MG63 (cell line): ENCODE measurements around the gene SRGAP2C. TPM values are rescaled to one million over a fixed set of nuclear protein-coding genes. Genes with fewer than 3 reads are reported as not detected.
"Not testable (repeated sequence)": the region's sequence is repeated elsewhere in the genome, so short reads cannot be mapped to it uniquely, and the experiment has no call there.

Experiments
- DNase-seq: peaks from one replicate; pipeline ENCODE4 v3.0.0-alpha.2; 2020
- H3K27me3 ChIP-seq: fragments of 250-450 bp; sonication (Bioruptor Pico); 2 replicates; pipeline ENCODE4 v1.5.1; 2020; ENCODE audit warnings: mild to moderate bottlenecking, moderate library complexity
- H3K36me3 ChIP-seq: fragments of 250-450 bp; sonication (Bioruptor Pico); 2 replicates; pipeline ENCODE4 v1.5.1; 2020; ENCODE audit warnings: mild to moderate bottlenecking, moderate library complexity
- H3K4me3 ChIP-seq: fragments of 250-450 bp; sonication (Bioruptor Pico); 2 replicates; pipeline ENCODE4 v1.5.1; 2020; ENCODE audit warnings: mild to moderate bottlenecking, moderate library complexity
- H3K9me3 ChIP-seq: fragments of 250-450 bp; sonication (Bioruptor Pico); 2 replicates; pipeline ENCODE4 v1.5.1; 2020; ENCODE audit warnings: mild to moderate bottlenecking, moderate library complexity
- total RNA-seq: library from RNA; depleted of rRNA; stranded (reverse); fragments of >200 nt; shearing (Covaris generic); gene quantifications from 2 replicates; pipeline ENCODE4 v1.2.3, GENCODE V29; 2014; ENCODE audit warnings: low replicate concordance

SRGAP2C gene
- total RNA-seq, 1 experiment from 2014 or later: 9.7 TPM

DNA sequence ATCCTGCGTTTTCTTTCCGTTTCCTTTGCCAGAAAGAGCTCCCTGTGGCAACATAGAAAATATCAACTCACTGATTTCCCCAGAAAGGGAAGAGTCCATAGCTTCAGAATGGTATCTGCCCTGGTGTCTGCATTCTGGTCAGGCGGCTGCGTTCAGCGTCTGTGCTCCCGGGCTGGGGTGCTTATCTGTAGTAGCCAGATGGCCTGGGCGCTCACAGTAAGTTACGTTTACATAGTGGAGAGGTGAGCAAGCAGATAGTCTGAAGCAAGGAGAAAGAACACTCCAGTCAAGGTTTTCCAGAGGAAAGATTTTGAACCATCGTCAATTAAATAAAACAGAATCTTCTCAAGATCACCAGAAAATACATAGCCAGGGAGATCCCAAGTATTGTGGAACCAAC, 28.7 kb downstream of the SRGAP2C start:
- not testable (repeated sequence) for H3K4me3 ChIP-seq, DNase-seq, H3K36me3 ChIP-seq, H3K27me3 ChIP-seq, H3K9me3 ChIP-seq

DNA sequence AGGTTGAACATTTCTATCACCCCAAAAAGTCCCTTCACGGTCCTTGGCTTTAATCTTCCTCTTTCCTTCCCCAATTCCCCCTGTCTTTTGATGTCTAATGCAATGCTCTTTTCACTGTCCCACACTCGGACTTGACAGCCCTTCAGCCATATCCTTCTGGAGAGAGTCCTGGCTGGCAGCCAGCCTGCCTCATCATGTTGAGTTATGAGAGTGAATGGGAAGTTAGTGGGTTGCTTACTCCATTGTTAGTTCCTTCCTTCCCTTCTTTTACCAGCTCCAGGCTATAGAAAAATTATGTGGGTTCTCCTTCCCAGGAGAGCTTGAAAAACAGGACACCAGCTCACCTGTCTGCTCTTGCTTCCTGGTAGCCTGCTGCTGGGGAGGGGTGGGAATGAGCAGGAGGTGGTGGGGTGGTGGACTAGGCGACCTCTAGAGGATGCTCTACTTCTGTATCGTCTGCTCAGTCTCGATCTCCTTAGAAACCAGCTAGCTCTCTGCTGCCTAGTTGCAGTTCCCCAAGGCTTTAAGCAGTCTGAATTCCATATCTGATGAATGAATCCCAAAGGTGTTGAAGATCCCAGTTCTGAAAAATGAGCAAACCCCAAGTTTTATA, 29.9 kb downstream of the SRGAP2C start:
- not testable (repeated sequence) for H3K36me3 ChIP-seq, H3K4me3 ChIP-seq, H3K27me3 ChIP-seq, H3K9me3 ChIP-seq, DNase-seq

DNA sequence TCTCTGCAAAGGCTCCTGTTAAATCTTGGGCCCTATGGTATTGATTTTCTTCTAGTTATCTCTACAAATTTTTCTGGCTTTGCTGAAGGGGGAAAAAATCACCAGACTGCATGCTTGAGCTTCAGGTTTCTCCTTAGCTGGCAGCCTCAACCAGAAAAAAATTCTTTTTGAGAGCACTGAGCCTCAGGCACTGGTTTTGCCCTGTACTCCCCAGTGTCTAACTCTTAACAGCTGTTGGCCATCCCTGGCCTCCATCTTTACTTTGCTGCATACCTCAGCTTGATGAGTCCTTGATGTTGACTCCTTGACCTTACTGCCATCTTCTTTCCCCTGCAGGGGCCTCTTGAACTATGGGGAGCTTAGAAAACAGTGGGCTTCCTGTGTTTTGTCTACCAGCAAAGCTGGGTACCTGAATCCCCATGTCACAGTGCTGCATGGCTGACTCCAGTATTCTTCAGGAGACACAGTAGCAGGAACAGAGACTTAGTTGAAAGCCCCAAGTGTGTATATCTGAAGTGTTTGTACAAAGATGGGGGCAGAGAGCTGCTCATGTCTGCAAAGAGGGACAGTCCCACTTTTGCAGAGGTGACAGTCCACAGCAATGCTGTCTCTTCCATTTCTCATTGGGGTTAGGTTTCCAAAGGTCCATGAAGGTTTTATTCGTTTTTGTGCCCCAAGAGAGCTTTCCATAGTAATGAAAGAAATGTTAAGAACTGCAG, 31.1 kb downstream of the SRGAP2C start:
- DNase-seq: not testable (repeated sequence)

GRCh38 chr1:121216676-121217075, 31.9 kb downstream of the SRGAP2C start:
- not testable (repeated sequence) for H3K36me3 ChIP-seq, H3K9me3 ChIP-seq, DNase-seq, H3K27me3 ChIP-seq, H3K4me3 ChIP-seq

More for the DNA sequence above, 31.1 kb downstream of the SRGAP2C start:
- not testable (repeated sequence) for H3K36me3 ChIP-seq, H3K4me3 ChIP-seq, H3K9me3 ChIP-seq, H3K27me3 ChIP-seq

GRCh38 chr1:121221770-121222169, 37.0 kb downstream of the SRGAP2C start:
- DNase-seq, H3K4me3 ChIP-seq, H3K9me3 ChIP-seq, H3K36me3 ChIP-seq, H3K27me3 ChIP-seq: not testable (repeated sequence)

DNA sequence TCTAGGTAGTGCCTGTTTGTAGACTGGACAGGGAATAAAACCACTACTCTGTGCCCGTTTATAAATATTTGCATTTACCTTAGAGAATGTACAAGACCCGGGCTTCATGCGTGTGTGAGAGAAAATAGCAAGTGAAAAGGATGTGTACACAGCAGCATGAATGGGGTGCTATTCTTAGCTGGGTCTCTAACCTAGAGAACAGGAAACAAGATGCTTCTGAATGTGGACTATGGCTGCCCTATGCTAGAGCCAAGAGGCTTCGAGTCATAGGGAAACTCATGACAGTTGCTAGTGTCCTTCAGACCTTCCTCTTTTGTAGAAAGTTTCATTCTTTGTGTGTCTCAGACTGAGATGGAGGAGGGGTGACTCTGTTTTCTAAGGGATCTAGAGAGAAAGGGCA, 39.9 kb downstream of the SRGAP2C start:
- H3K9me3 ChIP-seq, H3K36me3 ChIP-seq, H3K27me3 ChIP-seq, H3K4me3 ChIP-seq, DNase-seq: not testable (repeated sequence)

DNA sequence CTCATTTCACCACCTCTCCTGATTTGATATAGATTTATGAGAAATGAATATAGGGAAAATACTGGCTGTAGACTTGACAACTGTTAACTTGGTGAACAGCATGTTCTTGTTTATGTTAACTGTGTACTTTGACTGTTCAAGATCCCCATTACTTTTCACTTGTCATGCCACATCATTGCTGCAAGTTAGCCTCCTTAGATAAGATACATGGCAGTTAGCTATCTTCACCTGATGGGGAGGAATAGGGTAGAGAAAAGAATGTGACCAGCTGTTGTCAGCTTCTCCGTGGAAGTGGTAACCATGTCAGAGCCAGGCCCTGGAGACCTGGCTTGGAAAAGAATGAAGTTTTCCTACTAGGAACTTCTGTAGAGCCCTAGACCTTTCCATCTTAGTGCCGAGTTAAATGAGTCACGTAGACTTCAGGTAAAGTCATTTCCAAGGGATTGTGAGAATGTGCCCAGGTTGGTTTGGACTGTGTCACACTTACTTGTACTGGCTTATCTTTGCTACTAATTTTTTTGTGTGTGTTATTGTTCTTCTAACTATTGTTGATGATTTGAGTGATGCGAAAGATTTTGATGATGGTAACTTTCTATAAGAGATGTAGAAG, 41.6 kb downstream of the SRGAP2C start:
- not testable (repeated sequence) for DNase-seq, H3K4me3 ChIP-seq, H3K36me3 ChIP-seq, H3K9me3 ChIP-seq, H3K27me3 ChIP-seq

GRCh38 chr1:121226925-121227324, 42.1 kb downstream of the SRGAP2C start:
- not testable (repeated sequence) for H3K36me3 ChIP-seq, H3K4me3 ChIP-seq, H3K9me3 ChIP-seq, DNase-seq, H3K27me3 ChIP-seq

DNA sequence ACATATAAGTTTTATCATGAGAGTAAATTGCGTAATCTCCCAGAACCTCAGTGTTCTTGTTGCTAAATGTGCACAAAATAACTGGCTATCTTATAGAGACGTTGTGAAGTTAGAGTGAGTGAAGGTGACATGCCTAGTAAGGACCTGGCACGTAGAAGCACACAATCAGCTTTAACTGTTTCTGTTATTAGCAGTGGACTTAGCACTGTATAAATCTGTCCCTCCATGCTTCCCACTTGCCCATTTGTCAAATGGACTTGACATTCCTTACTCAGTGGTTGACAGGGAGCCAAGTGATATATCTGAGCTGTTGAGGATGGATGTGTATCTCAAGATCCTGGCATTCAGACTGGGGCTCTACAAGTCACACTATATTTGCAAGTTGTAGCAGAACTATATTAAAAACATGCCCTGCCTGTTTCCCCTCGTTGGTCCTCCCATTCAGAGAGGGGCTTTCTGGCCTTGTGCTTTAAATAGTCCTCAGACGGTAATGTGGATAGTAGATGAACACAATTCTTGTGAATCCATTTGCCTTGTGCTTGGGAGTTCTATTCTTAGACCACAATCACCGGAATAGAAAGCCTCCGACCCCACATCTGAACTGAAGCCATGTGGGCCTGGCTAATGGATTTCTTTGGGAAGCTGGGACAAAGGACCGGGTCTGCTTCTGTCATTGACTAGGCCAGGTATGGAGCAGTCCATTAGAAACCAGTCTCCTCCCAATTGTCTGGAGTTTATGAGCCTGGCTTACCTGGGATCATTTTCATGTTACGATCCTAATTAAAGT, 43.0 kb downstream of the SRGAP2C start:
- not testable (repeated sequence) for H3K36me3 ChIP-seq, H3K4me3 ChIP-seq, H3K9me3 ChIP-seq, H3K27me3 ChIP-seq, DNase-seq

DNA sequence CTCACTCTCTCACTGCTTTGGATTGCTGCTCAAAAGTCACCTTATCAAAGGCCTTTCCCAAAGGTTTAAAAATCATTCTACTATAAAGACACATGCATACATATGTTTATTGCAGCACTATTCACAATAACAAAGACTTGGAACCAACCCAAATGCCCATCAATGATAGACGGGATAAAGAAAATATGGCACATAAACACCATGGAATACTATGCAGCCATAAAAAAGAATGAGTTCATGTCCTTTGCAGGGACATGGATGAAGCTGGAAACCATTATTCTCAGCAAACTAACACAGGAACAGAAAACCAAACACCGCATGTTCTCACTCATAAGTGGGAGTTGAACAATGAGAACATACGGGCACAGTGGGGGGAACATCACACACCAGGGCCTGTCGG, 45.9 kb downstream of the SRGAP2C start:
- H3K4me3 ChIP-seq, H3K27me3 ChIP-seq, DNase-seq, H3K36me3 ChIP-seq, H3K9me3 ChIP-seq: not testable (repeated sequence)

- not testable (repeated sequence) for H3K27me3 ChIP-seq, DNase-seq, H3K4me3 ChIP-seq, H3K9me3 ChIP-seq, H3K36me3 ChIP-seq
Observed at GRCh38 chr1:121232445-121233125, 47.8 kb downstream of the SRGAP2C start.

DNA sequence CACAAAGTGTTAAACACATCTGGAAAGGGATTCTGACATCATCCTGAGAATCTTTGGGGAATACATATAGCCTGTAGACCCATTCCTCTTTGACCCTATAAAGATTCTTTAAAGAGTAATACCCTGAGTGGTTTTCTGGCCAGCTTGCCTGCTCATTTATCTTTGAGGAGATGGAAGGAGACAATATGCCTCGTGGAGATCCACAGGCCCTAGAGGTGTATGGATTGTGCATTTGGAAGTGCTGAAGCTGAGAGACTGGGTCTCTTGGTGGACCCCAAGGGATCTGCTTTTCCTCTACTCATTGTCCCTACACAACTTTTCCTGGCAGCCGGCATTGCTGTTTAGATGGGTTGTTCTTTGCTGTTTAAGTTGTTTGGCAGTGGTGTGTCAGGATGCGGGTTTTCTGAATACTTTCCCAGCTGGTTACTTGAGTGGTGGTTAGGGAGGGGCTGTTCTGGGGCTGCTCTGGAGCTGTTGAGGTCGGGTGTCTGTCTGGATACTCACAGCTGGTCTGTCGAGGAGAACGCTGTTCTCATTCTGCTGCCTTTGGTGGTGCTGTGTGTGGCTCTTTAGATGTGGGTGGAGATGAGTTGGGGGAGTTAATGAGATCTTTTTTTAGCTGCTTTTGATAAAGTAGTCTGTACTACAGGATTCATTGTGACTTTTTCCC, 49.5 kb downstream of the SRGAP2C start:
- DNase-seq, H3K9me3 ChIP-seq, H3K4me3 ChIP-seq, H3K27me3 ChIP-seq, H3K36me3 ChIP-seq: not testable (repeated sequence)

- not testable (repeated sequence) for H3K36me3 ChIP-seq, DNase-seq, H3K9me3 ChIP-seq, H3K4me3 ChIP-seq, H3K27me3 ChIP-seq
Observed at GRCh38 chr1:121238384-121238783, 53.6 kb downstream of the SRGAP2C start.

- not testable (repeated sequence) for DNase-seq, H3K4me3 ChIP-seq, H3K9me3 ChIP-seq, H3K27me3 ChIP-seq, H3K36me3 ChIP-seq
Observed at GRCh38 chr1:121243913-121244312, 59.1 kb downstream of the SRGAP2C start.

DNA sequence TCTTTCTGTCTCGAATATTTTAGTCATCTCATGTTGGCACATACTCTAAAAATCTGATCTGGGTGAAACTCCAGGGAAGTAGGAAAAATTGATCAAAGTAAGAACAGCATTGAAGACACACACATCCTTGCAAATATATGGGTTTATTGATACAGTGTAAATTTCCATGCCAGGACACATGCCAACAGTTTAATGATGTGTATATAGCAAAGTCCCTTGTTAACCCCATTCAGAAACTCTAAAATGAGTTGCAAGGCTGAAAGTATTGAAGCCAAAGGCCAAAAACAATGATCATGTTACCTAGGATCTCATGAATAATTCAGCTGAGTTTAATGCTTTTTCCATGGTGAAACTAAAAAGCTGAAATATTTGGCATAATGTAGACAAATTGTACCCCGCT, 61.6 kb downstream of the SRGAP2C start:
- DNase-seq, H3K36me3 ChIP-seq: not testable (repeated sequence)

DNA sequence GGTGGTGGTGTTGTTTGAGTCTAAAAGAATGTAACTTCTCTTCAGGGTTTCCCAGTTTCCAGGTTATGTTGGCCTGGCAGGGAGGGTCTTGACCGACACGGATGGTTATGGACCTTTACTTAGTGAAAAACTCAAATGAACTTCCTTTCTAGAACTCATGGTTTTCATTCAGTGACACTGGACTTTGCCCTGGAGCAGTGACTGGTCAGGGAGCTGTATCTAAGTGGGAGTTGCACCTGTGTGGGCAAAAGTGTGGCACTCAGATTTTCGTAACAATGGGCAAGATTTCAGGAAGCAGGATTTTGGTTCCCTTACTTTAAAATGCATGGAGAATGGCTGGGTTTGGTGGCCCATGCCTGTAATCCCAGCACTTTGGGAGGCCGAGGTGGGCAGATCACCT, 67.9 kb downstream of the SRGAP2C start:
- not testable (repeated sequence) for H3K27me3 ChIP-seq, DNase-seq, H3K36me3 ChIP-seq, H3K9me3 ChIP-seq, H3K4me3 ChIP-seq

More for the DNA sequence above, 61.6 kb downstream of the SRGAP2C start:
- not testable (repeated sequence) for H3K9me3 ChIP-seq, H3K27me3 ChIP-seq, H3K4me3 ChIP-seq
